ENCODE data around the gene ORC3.

ORC3 gene

GRCh38 chr6:87589693-87590416, at the start of gene ORC3, which contains the start of gene RARS2:
Gene ORC3 (plus strand): TSS chr6:87590135. CDS start chr6:87590169, 34 bp downstream.
Gene RARS2 (minus strand): TSS chr6:87589987. CDS start chr6:87589957, 30 bp downstream.
- peak; percentile 93 for DNase-seq (ENCODE audit: low read depth in 2 of 2)

- no peak for DNase-seq (ENCODE audit: low read depth in 2 of 2)
These were observed 49.4 kb upstream of the ORC3 start for GRCh38 chr6:87540539-87540938.

- DNase-seq (ENCODE audit: low read depth in 2 of 2), result no peak
These were observed 48.9 kb upstream of the ORC3 start for GRCh38 chr6:87541041-87541440.

GRCh38 chr6:87541744-87542143, 48.2 kb upstream of the ORC3 start:
- no peak for DNase-seq (ENCODE audit: low read depth in 2 of 2)

- DNase-seq (ENCODE audit: low read depth in 2 of 2), result no peak
These were observed 46.0 kb upstream of the ORC3 start for GRCh38 chr6:87543696-87544473.

GRCh38 chr6:87544474-87544735, 45.5 kb upstream of the ORC3 start:
- no peak for DNase-seq (ENCODE audit: low read depth in 2 of 2)

GRCh38 chr6:87551799-87552198, 38.1 kb upstream of the ORC3 start:
- DNase-seq (ENCODE audit: low read depth in 2 of 2), result no peak

- no peak for DNase-seq (ENCODE audit: low read depth in 2 of 2)
These were observed 36.7 kb upstream of the ORC3 start for GRCh38 chr6:87553159-87553765.

- DNase-seq (ENCODE audit: low read depth in 2 of 2), result no peak
These were observed 34.4 kb upstream of the ORC3 start for GRCh38 chr6:87555506-87555905.

- DNase-seq (ENCODE audit: low read depth in 2 of 2), result no peak
These were observed 31.5 kb upstream of the ORC3 start for GRCh38 chr6:87558446-87558845.

- no peak for DNase-seq (ENCODE audit: low read depth in 2 of 2)
These were observed 28.9 kb upstream of the ORC3 start for GRCh38 chr6:87561017-87561416.

GRCh38 chr6:87572021-87572420, 17.9 kb upstream of the ORC3 start:
- DNase-seq (ENCODE audit: low read depth in 2 of 2), result no peak

GRCh38 chr6:87572883-87573282, 17.1 kb upstream of the ORC3 start:
- no peak for DNase-seq (ENCODE audit: low read depth in 2 of 2)

- no peak for DNase-seq (ENCODE audit: low read depth in 2 of 2)
These were observed 16.5 kb upstream of the ORC3 start for GRCh38 chr6:87573307-87574024.

- DNase-seq (ENCODE audit: low read depth in 2 of 2), result no peak
These were observed 15.6 kb upstream of the ORC3 start for GRCh38 chr6:87574237-87574804.

- DNase-seq (ENCODE audit: low read depth in 2 of 2), result no peak
These were observed 14.5 kb upstream of the ORC3 start for GRCh38 chr6:87575423-87575822.

GRCh38 chr6:87583822-87584221, 6.1 kb upstream of the ORC3 start:
- DNase-seq (ENCODE audit: low read depth in 2 of 2), result no peak

- no peak for DNase-seq (ENCODE audit: low read depth in 2 of 2)
These were observed 3.4 kb upstream of the ORC3 start for GRCh38 chr6:87586371-87587077.

- no peak for DNase-seq (ENCODE audit: low read depth in 2 of 2)
These were observed 1.1 kb upstream of the ORC3 start for GRCh38 chr6:87588756-87589407.

- DNase-seq (ENCODE audit: low read depth in 2 of 2), result no peak
These were observed 514 bp downstream of the ORC3 start for GRCh38 chr6:87590417-87590880.

GRCh38 chr6:87590990-87591389, 1.1 kb downstream of the ORC3 start:
- no peak for DNase-seq (ENCODE audit: low read depth in 2 of 2)
